Natural killer cell (primary cell): ENCODE results near the gene SEMA7A. TPM values are rescaled to one million over a fixed set of nuclear protein-coding genes. Genes with fewer than 3 reads are reported as not detected.

Experiments used
- ATAC-seq, 3 donors: fragments of 150-1000 bp in 2 of 3; fragments of 200-7000 bp in 1 of 3; cut with Tn5 transposase; 1 replicate in 1 of 3; 2 replicates in 2 of 3; pipeline ENCODE4 v1.10.0; 2021; ENCODE audit warnings: mild to moderate bottlenecking in 2 of 3, moderate library complexity in 2 of 3
- DNase-seq, 2 donors: peaks; one replicate each; pipeline versions ENCODE4 v3.0.0 to v3.0.0-alpha.2; 2013 to 2021; ENCODE audit warnings: mixed read lengths in 1 of 2
- H3K27ac ChIP-seq: one replicate; pipeline ENCODE4 v1.5.1; 2013; ENCODE audit warnings: mild to moderate bottlenecking, low read length
- H3K27me3 ChIP-seq: one replicate; pipeline ENCODE4 v1.6.1; 2013; ENCODE audit warnings: low read length; ENCODE audit not compliant: control insufficient read depth, insufficient read depth
- H3K36me3 ChIP-seq: one replicate; pipeline ENCODE4 v1.6.1; 2013; ENCODE audit warnings: low read length; ENCODE audit not compliant: control insufficient read depth, insufficient read depth
- H3K4me1 ChIP-seq: one replicate; pipeline ENCODE4 v1.6.1; 2013; ENCODE audit warnings: low read length; ENCODE audit not compliant: control insufficient read depth, insufficient read depth
- H3K4me3 ChIP-seq: one replicate; pipeline ENCODE4 v1.5.1; 2013; ENCODE audit warnings: low read length
- H3K9me3 ChIP-seq: one replicate; pipeline ENCODE4 v1.6.1; 2013; ENCODE audit warnings: low read length; ENCODE audit not compliant: control insufficient read depth, insufficient read depth
- H3K27ac Mint-ChIP-seq, 2 donors: one replicate each; pipeline ENCODE4 v1.8.0; 2022; ENCODE audit warnings: mild to moderate bottlenecking in 2 of 2, mixed read lengths in 2 of 2, moderate library complexity in 1 of 2
- H3K27me3 Mint-ChIP-seq, 2 donors: one replicate each; pipeline ENCODE4 v1.8.0; 2022; ENCODE audit warnings: low read depth in 2 of 2, mixed read lengths in 2 of 2
- H3K36me3 Mint-ChIP-seq: one replicate; pipeline ENCODE4 v1.8.0; 2022; ENCODE audit warnings: mixed read lengths
- H3K4me1 Mint-ChIP-seq, 2 donors: one replicate each; pipeline ENCODE4 v1.8.0; 2022; ENCODE audit warnings: mixed read lengths in 2 of 2
- H3K4me3 Mint-ChIP-seq: one replicate; pipeline ENCODE4 v1.8.0; 2022; ENCODE audit warnings: mild to moderate bottlenecking, moderate library complexity, mixed read lengths
- H3K9me3 Mint-ChIP-seq, 2 donors: one replicate each; pipeline ENCODE4 v1.8.0; 2022; ENCODE audit warnings: mixed read lengths in 2 of 2
- CTCF ChIP-seq: fragments of 200-600 bp; IDR thresholded peaks from one replicate; pipeline ENCODE4 v1.8.0; 2022; ENCODE audit warnings: antibody characterized with exemption
- WGBS: methylation state at CpG from one replicate; pipeline ENCODE4 v1.1.7; 2013; ENCODE audit warnings: missing lambda C conversion rate; ENCODE audit not compliant: insufficient coverage; 5-methylcytosine and 5-hydroxymethylcytosine counted together
- intact Hi-C: fragments of 100-400 bp; cut with micrococcal nuclease; formaldehyde crosslinking; loops from one replicate; pipeline ENCODE4 v1.14.2; 2022
- total RNA-seq, 4 donors: library from RNA; stranded (reverse); fragments of 120-200 nt in 1 of 4; gene quantifications; one replicate each; pipeline versions ENCODE4 v1.2.3 to v1.2.4, GENCODE V29; 2013 to 2022

SEMA7A gene
- total RNA-seq, 3 donors from 2014 or later (not counting 1 experiment from before 2014, with no cell fraction given): 4.7 to 46.2 (median 9.0) TPM

GRCh38 chr15:74418575-74419338, 15.0 kb downstream of the SEMA7A start:
- DNase-seq (no peak), ATAC-seq (no peak)
- H3K4me3 Mint-ChIP-seq: peak overlapping the region; percentile 52
- peaks cover 67% of the 10 kb centered on the region for H3K4me1 ChIP-seq
- H3K27me3 ChIP-seq: no peaks in the 10 kb centered on the region
- no peaks in the 10 kb centered on the region for H3K9me3 ChIP-seq
- H3K4me1 Mint-ChIP-seq: peaks cover 14 to 44% of the 10 kb centered on the region in 2 donors
- no peak for TF ChIP-seq CTCF
- 84% methylated on average over 14 of the region's 16 CpGs for WGBS
- peak overlapping the region; percentile 61 for H3K27ac ChIP-seq
- H3K9me3 Mint-ChIP-seq: no peaks in the 10 kb centered on the region
- H3K36me3 ChIP-seq: peaks cover 38% of the 10 kb centered on the region
- peak overlapping the region in 1 of 2 donors; percentile 20 for H3K27ac Mint-ChIP-seq
- H3K36me3 Mint-ChIP-seq: no peaks in the 10 kb centered on the region
- H3K4me3 ChIP-seq: no peak overlapping the region
- H3K27me3 Mint-ChIP-seq: no peaks in the 10 kb centered on the region
- intact Hi-C loops: no loop called here

GRCh38 chr15:74417670-74418069, 16.1 kb downstream of the SEMA7A start:
- Histone ChIP-seq H3K36me3 (peaks cover 44% of the 10 kb centered on the region), H3K4me1 (peaks cover 56% of the 10 kb centered on the region), H3K4me3 (no peak overlapping the region), H3K9me3 (no peaks in the 10 kb centered on the region), H3K27me3 (no peaks in the 10 kb centered on the region), H3K27ac (no peak overlapping the region)
- H3K27me3 Mint-ChIP-seq: no peaks in the 10 kb centered on the region
- no peak for DNase-seq
- 90% methylated on average over 9 of the region's 9 CpGs for WGBS
- H3K4me1 Mint-ChIP-seq: peaks cover 14 to 37% of the 10 kb centered on the region in 2 donors
- ATAC-seq: no peak
- no peak overlapping the region for H3K27ac Mint-ChIP-seq
- intact Hi-C loops: no loop called here
- no peaks in the 10 kb centered on the region for H3K36me3 Mint-ChIP-seq
- no peaks in the 10 kb centered on the region for H3K9me3 Mint-ChIP-seq
- no peak for TF ChIP-seq CTCF
- H3K4me3 Mint-ChIP-seq: no peak overlapping the region

GRCh38 chr15:74417225-74417624, 16.5 kb downstream of the SEMA7A start:
- H3K27ac ChIP-seq: no peak overlapping the region

More at GRCh38 chr15:74417225-74417624, 16.5 kb downstream of the SEMA7A start:
- no peaks in the 10 kb centered on the region for H3K9me3 ChIP-seq
- Mint-ChIP-seq H3K4me1 (peaks cover 14 to 36% of the 10 kb centered on the region in 2 donors), H3K4me3 (no peak overlapping the region), H3K36me3 (no peaks in the 10 kb centered on the region), H3K27me3 (no peaks in the 10 kb centered on the region), H3K9me3 (no peaks in the 10 kb centered on the region), H3K27ac (no peak overlapping the region)
- no peaks in the 10 kb centered on the region for H3K27me3 ChIP-seq
- TF ChIP-seq CTCF: no peak
- WGBS: 96% methylated on average over 13 of the region's 13 CpGs
- peaks cover 44% of the 10 kb centered on the region for H3K36me3 ChIP-seq
- peaks cover 52% of the 10 kb centered on the region for H3K4me1 ChIP-seq
- DNase-seq: no peak
- no peak for ATAC-seq
- intact Hi-C loops: no loop called here
- no peak overlapping the region for H3K4me3 ChIP-seq
